ENCODE measurements around the gene TMCO4.

The TMCO4 gene

DNA sequence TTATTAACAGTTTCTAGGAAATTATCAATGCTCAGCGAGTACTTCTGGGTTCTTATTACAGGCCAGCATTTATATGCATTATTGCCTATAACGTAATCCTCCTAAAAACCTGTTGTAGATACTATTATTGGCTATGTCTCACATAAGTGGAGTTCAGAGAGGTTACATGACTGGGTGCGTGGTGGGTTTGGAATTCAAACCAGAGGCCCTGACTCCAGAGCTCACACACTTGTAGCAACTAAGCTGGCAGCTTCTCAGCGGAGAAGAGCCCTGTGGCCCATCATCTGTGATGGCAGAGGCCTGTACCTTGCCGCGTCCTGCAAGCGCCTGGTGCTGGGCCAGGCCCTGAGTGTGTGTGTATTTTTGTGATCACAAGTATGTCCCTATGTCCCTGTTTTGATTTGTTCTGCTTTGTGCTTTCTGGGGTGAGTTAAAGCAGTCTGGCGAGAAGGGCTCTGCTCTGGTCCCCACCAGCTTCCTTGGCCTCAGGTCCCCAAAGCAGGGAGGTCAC lies 68.3 kb downstream of the TMCO4 start:
- Histone ChIP-seq H3K9me3 (no peaks in the 10 kb centered on the region), H3K36me3 (peaks cover 22% of the 10 kb centered on the region), H3K4me3 (ENCODE audit: low read depth in 1 of 2, low read length in 1 of 2) (no peak overlapping the region), H3K27me3 (no peaks in the 10 kb centered on the region), H3K27ac (no peak overlapping the region), H3K4me1 (ENCODE audit: control insufficient read depth in 1 of 2, insufficient read depth in 1 of 2, low read depth in 1 of 2, low read length in 1 of 2) (no peaks in the 10 kb centered on the region)
- no peak for TF ChIP-seq CTCF (IDR thresholded peaks at IDR 0.05)

- H3K27ac ChIP-seq = no peak overlapping the region
- no peak overlapping the region for H3K4me3 ChIP-seq (ENCODE audit: low read depth in 1 of 2, low read length in 1 of 2)
- H3K4me1 ChIP-seq (ENCODE audit: control insufficient read depth in 1 of 2, insufficient read depth in 1 of 2, low read depth in 1 of 2, low read length in 1 of 2) = no peaks in the 10 kb centered on the region
- no peaks in the 10 kb centered on the region for H3K9me3 ChIP-seq
- no peaks in the 10 kb centered on the region for H3K27me3 ChIP-seq
- H3K36me3 ChIP-seq = peaks cover 20% of the 10 kb centered on the region
- TF ChIP-seq CTCF (IDR thresholded peaks at IDR 0.05) = no peak
These were observed 68.9 kb downstream of the TMCO4 start for GRCh38 chr1:19730793-19731192.

DNA sequence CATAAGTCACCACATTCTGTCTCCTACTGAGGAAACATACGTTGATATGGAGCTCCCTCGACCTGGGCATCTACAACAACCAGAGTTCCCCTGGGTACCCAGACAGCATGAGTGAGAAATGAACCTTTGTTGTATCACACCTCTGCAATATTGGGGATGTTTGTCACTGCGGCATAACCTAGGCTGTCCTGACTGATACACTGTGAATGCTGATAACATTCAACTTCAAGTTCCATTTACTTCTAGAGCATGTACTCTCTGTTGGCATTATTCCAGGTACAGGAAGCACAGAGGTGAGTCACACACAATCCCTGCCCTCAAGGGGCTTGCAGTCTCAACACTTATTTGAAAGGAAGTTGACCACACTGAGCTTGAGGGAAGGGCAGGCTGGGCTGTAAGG lies 69.5 kb downstream of the TMCO4 start:
- TF ChIP-seq CTCF (IDR thresholded peaks at IDR 0.05) = no peak
- Histone ChIP-seq H3K9me3 (no peaks in the 10 kb centered on the region), H3K36me3 (peaks cover 22% of the 10 kb centered on the region), H3K4me1 (ENCODE audit: control insufficient read depth in 1 of 2, insufficient read depth in 1 of 2, low read depth in 1 of 2, low read length in 1 of 2) (no peaks in the 10 kb centered on the region), H3K4me3 (ENCODE audit: low read depth in 1 of 2, low read length in 1 of 2) (no peak overlapping the region), H3K27ac (no peak overlapping the region), H3K27me3 (no peaks in the 10 kb centered on the region)

GRCh38 chr1:19728413-19729145 lies 71.1 kb downstream of the TMCO4 start:
- Histone ChIP-seq H3K36me3 (peaks cover 22% of the 10 kb centered on the region), H3K27me3 (no peaks in the 10 kb centered on the region), H3K27ac (no peak overlapping the region), H3K9me3 (no peaks in the 10 kb centered on the region), H3K4me1 (ENCODE audit: control insufficient read depth in 1 of 2, insufficient read depth in 1 of 2, low read depth in 1 of 2, low read length in 1 of 2) (no peaks in the 10 kb centered on the region), H3K4me3 (ENCODE audit: low read depth in 1 of 2, low read length in 1 of 2) (no peak overlapping the region)
- TF ChIP-seq CTCF (IDR thresholded peaks at IDR 0.05) = no peak

DNA sequence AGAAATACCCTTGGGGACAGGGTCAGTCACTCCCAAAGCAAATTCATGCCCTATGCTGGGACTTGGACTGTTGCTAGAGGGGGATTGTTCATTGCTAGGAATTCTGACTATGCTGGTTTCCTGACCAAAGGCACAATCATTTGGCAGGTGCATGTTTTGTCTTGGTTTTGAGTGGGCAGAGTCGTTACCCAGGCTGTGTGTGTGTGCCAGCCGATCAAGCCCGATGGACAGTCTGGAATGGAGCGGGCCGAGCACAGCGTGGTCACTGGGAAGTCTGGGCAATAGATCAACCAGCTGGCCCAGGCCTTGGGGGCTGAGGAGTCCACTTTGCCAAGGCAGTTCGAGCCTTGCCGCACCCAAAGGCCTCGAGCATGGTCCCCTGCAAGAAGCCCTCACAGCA lies 74.1 kb downstream of the TMCO4 start:
- Histone ChIP-seq H3K27ac (no peak overlapping the region), H3K36me3 (peaks cover 17% of the 10 kb centered on the region), H3K27me3 (no peaks in the 10 kb centered on the region), H3K9me3 (no peaks in the 10 kb centered on the region), H3K4me3 (ENCODE audit: low read depth in 1 of 2, low read length in 1 of 2) (no peak overlapping the region), H3K4me1 (ENCODE audit: control insufficient read depth in 1 of 2, insufficient read depth in 1 of 2, low read depth in 1 of 2, low read length in 1 of 2) (no peaks in the 10 kb centered on the region)
- TF ChIP-seq CTCF (IDR thresholded peaks at IDR 0.05) = no peak
